EL (cell line): ENCODE results near the gene LAT.
"Not testable (repeated sequence)": the region's sequence is repeated elsewhere in the genome, so short reads cannot be mapped to it uniquely, and the experiment has no call there.

Experiments
- DNase-seq: peaks from one replicate; pipeline ENCODE4 v3.0.0-alpha.2; 2016

Gene LAT

DNA sequence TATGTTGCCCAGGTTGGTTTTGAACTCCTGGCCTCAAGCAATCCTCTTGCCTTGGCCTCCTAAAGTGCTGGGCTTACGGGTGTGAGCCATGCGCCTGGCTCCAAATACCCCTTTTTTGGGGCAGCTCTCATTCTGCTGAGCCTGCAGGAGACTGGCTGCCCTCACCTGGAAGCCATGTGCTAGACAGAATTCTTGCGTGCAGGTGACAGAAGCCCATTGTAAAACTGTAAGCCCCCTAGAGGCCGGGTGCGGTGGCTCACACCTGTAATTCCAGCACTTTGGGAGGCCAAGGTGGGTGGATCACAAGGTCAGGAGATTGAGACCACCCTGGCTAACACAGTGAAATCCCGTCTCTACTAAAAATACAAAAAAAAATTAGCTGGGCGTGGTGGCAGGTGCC, 4.5 kb upstream of the LAT start:
- DNase-seq, result not testable (repeated sequence)

DNA sequence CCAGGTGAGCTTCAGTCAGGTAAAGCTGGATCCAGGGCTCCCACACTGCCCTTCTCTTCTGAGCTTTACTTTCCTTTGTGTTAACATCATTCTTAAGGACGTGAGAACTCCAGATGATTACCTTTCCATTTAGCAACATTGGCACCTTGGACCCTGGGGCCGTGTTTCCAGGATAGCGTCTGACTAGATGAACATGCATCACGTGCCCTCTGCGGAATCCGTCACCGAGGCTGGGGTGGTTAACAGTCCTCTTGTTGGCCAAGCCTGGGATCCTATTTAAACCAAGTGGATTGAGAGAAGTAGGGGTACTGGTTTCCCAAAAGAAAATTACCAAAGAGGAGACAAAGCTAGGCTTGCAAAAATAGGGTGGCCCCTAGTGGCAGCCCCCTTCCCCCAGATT, 3.9 kb upstream of the LAT start:
- DNase-seq, result no peak

DNA sequence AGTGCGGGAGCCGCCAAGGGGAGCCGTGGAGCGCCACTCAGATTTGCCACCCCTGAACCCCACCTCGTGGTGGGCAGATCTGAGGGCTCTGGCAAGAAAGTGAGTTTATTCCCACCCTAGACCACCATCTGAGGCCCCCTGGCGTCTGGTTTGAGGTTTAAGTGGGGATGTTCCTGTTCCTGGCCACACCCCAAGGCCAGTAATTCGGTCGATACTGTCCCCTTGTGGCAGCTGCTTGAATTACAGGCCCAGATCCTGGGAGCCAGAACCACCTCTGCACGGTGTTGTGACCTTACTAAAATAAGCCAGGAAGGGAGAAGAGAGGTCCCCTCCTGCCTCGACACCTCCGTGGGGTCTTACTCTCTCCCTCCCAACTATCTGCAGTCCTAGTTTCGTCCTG, 3.3 kb upstream of the LAT start:
- no peak for DNase-seq

DNA sequence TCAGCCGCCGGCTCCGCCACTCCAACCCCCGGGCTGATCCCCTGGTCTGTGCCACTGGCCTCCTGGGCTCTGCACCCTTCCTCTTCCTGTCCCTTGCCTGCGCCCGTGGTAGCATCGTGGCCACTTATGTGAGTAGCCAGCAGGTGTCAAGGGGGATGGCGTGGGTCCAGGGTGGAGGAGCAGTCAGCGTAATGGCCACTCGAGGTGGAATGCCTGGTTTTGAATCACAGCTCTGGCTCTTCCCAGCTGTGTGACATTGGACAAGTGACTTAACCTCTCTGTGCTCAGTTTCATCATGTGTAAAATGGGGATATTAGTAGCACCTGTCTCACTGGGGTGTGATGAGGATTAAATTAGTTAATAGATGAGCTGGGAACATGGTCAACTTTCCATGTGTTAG, 2.4 kb upstream of the LAT start:
- DNase-seq, result no peak

DNA sequence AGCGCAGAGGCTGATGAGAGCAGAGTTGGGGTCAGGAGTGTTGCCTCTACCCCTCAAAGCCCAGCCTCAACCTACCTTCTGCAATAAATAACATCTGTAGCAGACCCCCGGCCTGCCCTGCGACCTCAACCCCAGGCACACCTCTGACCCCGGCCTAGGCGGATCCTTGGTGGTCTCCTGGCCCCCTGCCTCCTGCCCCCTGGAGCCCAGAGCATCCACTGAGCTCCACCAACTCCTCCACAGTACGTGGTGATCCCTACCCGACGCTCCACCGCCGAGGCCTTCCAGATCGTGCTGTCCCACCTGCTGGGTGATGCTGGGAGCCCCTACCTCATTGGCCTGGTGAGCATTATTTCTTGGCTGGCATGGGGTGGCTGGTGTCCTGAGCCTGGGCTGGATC, 1.9 kb upstream of the LAT start:
- DNase-seq, result no peak

DNA sequence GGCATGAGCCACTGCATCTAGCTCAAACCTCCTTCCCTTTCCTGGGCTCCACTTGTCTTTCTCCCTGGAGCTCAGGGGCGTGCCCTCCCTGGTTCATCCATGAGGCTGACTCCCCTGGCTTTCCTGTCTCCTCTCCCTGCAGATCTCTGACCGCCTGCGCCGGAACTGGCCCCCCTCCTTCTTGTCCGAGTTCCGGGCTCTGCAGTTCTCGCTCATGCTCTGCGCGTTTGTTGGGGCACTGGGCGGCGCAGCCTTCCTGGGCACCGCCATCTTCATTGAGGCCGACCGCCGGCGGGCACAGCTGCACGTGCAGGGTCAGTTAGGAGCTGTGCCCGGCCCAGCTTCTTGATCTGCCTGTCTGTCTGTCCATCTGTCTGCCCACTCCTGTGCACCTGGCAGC, 1.2 kb upstream of the LAT start:
- DNase-seq, result no peak

DNA sequence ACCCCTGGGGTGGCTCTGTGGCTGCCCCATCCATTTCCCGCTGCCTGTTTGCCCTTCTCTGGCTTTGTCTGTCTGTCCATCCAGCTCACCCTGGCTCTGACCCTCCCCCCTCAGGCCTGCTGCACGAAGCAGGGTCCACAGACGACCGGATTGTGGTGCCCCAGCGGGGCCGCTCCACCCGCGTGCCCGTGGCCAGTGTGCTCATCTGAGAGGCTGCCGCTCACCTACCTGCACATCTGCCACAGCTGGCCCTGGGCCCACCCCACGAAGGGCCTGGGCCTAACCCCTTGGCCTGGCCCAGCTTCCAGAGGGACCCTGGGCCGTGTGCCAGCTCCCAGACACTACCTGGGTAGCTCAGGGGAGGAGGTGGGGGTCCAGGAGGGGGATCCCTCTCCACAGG, 761 bp upstream of the LAT start:
- no peak for DNase-seq

DNA sequence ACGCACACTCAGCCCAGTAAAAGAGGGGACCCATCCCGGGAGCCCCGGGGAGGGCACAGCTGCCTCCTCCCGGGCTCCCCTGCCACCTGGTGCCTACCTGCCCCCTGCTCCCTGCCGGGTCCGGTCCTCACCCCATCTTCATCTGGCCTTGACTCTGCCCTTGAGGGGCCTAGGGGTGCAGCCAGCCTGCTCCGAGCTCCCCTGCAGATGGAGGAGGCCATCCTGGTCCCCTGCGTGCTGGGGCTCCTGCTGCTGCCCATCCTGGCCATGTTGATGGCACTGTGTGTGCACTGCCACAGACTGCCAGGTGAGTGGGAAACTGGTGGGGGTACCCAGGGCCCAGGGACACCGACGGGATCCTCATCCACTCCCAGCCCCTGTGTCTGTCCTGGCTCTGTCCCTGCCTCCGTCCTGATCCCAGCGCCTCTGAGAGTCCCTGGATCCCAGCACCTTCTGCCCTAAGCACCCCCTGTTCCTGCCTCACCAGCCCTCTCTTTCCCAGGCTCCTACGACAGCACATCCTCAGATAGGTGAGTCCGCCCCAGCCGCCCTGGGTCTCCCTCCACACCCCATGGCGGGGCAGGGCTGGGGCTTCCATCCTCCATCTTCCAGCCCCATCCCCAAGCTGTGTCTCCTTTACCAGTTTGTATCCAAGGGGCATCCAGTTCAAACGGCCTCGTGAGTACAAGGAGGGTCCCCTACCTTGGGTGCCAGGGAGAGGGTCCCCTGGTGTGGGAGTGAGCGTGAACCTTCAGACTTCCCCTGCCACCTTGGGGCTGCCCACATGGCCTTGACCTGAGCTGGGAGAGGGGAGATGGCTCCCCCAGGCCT, 574 bp downstream of the LAT start:
- no peak for DNase-seq

DNA sequence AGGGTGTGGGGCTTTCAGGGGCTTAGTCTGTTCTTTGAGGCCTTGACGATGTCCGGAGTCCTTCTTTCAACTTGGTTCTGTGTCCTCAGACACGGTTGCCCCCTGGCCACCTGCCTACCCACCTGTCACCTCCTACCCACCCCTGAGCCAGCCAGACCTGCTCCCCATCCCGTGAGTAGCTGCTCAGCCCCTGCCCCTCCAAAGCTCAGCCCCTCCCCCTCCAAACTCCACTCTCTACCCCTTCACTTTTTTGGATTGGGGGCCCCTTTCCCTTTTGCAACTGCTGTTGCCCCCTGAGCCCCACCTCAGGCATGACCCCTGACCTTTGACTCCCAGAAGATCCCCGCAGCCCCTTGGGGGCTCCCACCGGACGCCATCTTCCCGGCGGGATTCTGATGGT, 1.2 kb downstream of the LAT start:
- DNase-seq, result no peak

DNA sequence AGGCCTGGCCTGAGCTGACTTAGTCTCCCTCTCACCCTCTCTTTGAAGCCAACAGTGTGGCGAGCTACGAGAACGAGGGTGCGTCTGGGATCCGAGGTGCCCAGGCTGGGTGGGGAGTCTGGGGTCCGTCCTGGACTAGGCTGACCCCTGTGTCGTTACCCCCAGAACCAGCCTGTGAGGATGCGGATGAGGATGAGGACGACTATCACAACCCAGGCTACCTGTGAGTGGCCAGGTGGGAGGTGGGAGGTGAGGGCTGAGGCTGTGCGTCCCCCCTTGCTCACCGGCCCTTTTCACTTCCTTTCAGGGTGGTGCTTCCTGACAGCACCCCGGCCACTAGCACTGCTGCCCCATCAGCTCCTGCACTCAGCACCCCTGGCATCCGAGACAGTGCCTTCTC, 1.6 kb downstream of the LAT start:
- no peak for DNase-seq

DNA sequence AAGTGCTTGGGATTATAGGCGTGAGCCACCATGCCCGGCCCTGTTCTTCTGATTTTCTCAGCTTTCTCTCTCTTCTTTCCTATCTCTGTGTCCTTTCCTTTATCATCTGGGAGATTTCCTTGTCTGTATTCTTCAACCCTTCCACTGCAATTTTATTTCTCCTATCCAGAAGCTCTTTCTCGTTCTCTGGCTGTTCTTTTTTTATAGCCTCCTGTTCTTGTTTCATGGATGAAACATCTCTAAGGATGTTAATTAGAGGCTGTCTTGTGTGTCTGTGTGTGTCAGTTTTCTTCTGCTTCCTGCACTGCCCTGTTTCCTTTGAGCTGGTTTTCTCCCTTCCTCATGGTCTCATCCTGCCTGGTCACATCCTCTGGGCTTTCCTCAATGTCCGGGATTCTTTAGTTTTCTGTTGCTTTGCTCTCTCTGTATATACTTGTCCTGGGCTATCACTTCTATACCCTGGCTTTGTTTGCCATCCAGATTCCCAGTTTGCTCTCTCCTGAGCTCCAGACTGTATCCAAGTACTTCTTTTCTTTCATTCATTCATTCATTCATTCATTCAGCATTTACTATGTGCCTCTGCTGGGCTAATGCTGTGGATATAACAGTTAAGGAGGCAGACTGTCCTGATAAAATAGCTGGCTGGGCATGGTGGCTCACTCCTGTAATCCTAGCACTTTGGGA, 2.5 kb downstream of the LAT start:
- DNase-seq, result no peak

DNA sequence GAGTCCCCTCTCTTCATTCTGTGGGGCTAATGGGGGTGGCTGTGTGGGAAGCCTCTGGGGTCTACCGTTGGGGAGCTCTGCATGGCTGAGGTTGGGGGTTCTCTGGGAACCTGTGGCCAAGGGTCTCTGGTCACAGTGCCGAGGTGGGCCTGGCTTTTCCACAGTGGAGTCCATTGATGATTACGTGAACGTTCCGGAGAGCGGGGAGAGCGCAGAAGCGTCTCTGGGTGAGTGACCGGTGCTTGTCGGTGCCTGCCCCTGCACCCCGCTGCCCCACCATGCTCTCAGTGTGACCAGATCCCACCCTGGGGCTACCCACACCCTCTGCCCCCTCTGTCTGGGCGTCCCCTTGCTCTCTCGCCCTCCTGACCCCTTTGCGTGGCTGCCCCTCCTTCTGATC, 4.5 kb downstream of the LAT start:
- DNase-seq, result no peak

DNA sequence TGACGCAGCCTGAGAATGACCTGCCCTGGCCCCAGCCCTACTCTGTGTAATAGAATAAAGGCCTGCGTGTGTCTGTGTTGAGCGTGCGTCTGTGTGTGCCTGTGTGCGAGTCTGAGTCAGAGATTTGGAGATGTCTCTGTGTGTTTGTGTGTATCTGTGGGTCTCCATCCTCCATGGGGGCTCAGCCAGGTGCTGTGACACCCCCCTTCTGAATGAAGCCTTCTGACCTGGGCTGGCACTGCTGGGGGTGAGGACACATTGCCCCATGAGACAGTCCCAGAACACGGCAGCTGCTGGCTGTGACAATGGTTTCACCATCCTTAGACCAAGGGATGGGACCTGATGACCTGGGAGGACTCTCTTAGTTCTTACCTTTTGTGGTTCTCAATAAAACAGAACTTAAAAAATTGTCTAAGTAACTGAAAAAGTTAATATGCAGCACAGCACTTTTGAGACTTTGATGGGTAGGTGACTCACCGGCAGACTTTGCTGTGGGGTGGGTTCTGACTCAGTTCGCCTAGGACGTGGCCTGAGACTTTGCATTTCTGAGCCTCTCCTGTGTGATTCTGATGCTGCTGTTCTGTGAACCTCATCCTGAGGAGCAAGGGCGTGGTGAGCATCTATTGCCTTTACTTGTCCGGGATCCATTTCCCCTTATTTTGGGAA, 5.7 kb downstream of the LAT start:
- DNase-seq, result no peak

DNA sequence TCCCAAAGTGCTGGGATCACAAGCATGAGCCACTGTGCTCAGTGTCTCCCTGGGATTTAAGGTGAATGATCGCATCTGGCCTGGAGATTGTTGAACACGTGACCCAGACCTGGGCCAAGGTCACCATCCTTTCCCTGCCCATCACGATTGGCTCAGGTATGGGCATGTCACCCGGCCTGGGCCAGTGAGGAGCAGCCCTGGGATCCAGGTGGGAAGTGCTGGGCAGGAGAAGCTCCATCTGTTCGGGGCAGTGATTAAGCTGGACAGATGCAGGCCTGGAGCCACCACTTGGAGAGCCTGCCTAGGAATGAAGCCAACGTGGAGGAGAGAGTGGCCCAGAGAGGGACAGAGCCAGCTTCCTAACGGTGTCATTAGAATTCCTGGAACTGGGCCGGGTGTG, 6.8 kb downstream of the LAT start:
- DNase-seq, result no peak

DNA sequence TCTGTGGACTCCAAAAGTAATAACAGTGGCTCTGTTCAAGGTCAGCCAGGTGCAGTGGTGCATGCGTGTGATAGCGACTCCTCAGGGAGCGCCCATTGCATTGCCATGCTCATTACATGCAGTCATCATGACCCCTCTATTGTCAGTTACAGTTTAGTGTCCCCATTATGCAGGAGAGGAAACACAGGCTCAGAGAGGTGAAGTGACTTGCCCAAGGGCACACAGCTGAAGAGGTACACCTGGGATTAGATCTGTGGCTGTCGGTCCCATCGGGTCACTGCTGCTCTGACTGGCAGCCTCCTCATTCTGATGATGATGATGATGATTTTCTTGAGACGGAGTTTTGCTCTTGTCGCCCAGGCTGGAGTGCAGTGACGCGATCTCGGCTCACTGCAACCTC, 7.6 kb downstream of the LAT start:
- DNase-seq, result no peak

DNA sequence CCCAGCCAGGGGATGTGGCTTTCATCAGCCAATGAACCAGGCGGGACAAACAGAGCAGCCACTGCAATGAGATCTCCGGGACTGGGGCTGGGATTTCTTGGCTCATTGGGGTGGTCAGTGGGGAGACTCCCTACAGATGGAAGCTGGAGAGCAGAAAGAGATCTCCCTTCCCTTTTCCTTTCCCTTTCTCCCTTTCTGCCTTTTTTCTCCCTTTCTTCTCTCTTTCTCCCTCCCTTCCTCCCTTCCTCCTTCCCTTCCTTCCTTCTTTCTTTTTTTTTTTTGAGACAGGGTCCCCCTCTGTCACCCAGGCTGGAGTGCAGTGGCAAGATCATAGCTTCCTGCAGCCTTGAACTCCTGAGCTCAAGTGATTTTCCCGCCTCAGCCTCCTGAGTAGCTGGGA, 14.0 kb downstream of the LAT start:
- DNase-seq, result no peak

DNA sequence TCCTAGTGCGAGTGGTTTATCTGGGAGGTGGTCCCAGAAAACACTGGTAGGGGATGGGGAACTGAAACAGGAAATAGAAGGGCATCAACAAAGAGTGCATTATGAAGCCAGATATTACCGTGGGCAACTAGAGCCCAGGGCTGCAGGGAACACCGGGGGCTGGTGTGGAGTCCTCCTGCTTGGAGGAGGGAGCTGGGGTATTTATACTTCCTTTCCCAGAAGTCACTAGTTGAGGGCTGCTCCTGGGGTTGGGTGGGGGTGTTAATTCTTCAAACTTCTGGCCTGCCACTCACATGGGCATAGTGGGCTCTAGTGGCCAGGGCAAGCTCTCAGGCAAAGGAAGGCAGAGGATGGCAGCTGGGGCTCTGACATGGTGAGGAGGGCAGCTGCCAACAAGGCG, 14.7 kb downstream of the LAT start:
- DNase-seq, result no peak

DNA sequence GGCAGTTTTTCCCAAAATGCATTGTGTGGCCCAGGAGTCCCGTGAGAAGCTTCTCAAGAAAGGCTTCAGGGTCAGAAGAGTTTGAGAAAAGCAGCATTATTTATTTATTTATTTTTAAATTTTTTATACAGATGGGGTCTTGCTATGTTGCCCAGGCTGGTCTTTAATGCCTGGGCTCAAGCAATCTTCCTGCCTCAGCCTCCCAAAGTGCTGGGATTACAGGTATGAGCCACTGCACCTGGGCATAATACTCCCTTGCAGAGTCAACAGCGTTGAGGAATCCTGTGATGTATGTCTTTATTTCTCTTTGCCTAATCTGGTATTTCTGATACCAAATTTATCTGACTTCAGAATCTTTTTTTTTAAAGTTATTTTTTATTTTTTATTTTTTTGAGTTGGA, 15.2 kb downstream of the LAT start:
- DNase-seq, result no peak

DNA sequence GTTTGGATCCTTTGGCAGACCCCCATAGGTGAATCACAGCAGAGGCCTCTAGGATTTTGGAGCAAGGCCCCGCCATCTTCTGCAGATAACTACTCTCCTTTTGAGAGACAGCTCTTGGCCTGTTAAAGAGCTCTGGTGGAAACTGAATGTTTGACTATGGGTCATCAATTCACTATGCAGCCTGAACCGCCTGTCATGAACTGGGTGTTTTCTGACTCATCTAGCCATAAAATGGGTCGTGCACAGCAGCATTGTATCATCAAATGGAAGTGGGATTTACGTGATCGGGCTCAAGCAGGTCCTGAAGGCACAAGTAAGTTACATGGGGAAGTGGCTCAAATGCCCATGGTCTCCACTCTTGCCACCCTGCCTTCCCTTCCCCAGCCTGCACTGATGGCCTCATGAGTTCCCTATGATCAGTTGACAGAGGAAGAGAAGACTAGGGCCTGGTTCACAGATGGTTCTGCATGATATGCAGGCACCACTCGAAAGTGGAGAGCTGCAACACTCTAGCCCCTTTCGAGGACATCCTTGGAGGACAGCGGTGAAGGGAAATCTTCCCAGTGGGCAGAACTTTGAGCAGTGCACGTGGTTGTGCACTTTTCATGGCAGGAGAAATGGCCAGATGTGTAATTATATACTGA, 19.8 kb downstream of the LAT start:
- peak; percentile 76 for DNase-seq

DNA sequence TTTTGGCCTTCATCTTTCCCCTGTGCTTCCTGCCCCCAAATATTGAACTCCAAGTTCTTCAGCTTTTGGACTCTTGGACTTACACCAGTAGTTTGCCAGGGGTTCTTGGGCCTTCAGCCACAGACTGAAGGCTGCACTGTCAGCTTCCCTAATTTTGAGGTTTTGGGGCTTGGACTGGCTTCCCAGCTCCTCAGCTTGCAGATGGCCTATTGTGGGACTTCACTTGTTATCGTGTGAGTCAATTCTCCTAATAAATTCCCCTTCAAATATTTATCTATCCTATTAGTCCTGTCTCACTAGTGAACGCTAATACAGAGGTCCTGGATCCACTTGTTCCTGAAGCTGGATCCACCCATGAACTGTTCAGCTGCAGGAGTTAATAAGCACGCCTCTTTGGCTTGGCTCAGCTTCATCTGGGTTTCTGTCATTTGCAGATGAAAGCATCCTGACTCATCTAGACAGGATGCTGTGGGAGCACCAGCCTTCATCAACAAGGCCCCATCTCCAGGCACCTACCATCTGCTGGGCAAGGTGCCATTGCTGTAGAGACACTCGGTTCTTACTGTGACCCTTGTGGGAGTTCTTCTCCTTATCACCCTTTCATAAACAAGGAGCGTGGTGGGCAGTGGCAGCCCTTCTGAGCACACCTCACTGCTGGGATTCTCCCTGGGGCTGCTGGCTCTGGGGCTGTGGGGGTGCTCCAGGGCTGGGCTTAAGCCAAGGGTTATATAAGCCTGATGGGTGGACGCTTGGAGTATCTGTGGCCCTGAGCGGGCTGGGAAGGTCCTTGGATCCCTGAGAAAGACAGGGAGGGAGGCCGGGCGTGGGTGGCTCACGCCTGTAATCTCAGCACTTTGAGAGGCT, 23.1 kb downstream of the LAT start:
- DNase-seq, result peak; percentile 83

DNA sequence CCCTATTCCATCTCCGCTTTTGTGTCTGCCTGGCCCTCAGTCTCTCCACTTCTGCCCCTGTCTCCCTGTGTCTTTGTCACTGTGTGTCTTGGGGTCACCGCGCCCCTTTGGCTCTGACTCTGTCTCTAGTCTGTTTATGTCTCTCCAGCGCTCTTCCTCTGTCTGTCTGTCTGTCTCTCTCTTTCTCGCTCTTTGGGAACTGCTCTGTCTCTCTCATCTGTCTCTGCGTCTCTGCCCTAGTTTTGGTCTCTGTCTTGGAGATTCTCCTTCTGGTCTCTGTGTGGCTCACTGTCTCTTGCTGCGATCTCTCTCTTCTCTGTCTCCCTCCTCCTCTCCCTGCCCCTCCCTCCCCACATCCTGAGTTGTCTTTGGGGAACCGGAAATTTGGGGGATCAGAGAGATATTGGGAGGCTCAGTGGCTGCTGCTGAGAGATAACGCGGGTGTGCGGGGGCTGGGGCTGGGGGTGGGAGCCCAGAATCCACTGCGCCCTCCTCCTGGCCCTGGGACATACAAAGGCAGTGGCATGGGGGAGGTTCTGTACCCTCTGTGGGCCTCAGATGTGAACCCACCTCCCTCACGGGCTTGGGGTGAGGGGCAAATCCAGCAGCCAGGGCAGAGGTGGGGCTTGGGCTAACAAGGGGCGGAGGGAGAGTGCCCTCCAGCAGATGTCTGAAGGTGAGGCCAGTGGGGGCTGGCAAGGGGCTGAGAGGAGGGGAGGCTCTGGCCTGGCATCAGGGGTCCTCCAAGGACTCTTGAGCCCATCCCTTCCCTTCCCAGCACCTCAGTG, 24.4 kb downstream of the LAT start:
- DNase-seq, result no peak

DNA sequence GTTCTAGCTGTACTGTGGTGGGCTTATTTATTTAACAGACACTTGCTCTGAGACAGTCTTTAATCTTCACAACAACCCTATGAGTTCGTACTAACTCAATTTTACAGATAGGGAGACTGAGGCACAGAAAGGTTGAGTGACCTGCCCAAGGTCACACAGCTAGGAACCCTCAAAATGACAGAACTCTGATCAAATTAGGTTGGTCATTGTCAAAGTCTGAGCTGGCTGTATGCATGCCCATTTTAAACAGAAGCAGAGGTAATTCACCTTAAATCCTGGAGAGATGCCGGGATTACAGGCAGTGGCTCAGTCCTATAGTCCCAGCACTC, 24.9 kb downstream of the LAT start:
- DNase-seq, result no peak
